Esophagus squamous epithelium (tissue), 5 donors: ENCODE data around the gene ZNF469. TPM values are rescaled to one million over a fixed set of nuclear protein-coding genes. Genes with fewer than 3 reads are reported as not detected.

Source experiments
- DNase-seq: peaks from one replicate; lab custom pipeline; 2025; lab: John Stamatoyannopoulos, UW
- H3K27ac ChIP-seq, 4 donors: fragments of 200-600 bp; sonication (generic); one replicate each; pipeline ENCODE4 v1.5.1; 2016 to 2019; ENCODE audit warnings: mild to moderate bottlenecking in 1 of 4
- H3K27me3 ChIP-seq, 4 donors: fragments of 200-600 bp; sonication (generic); 1 replicate in 3 of 4; 2 replicates in 1 of 4; pipeline versions ENCODE4 v1.5.1 to v1.6.0; 2017 to 2021; ENCODE audit warnings: antibody characterized with exemption in 1 of 4
- H3K36me3 ChIP-seq, 3 donors: fragments of 200-600 bp; sonication (generic); one replicate each; pipeline ENCODE4 v1.5.1; 2016 to 2019
- H3K4me1 ChIP-seq, 3 donors: fragments of 200-600 bp; sonication (generic); one replicate each; pipeline ENCODE4 v1.5.1; 2017 to 2019
- H3K4me3 ChIP-seq, 4 donors: fragments of 200-600 bp; sonication (generic); 1 replicate in 3 of 4; 2 replicates in 1 of 4; pipeline ENCODE4 v1.5.1; 2016 to 2019; ENCODE audit warnings: mild to moderate bottlenecking in 2 of 4, moderate library complexity in 1 of 4
- H3K9me3 ChIP-seq, 3 donors: fragments of 200-600 bp; sonication (generic); one replicate each; pipeline ENCODE4 v1.5.1; 2016 to 2019
- POLR2A ChIP-seq, 4 donors: fragments of 450-650 bp; IDR thresholded peaks; one replicate each; pipeline ENCODE4 v1.6.1; 2017; ENCODE audit warnings: antibody characterized with exemption in 4 of 4, mild to moderate bottlenecking in 4 of 4, moderate library complexity in 3 of 4
- WGBS, 2 donors: methylation state at CpG; one replicate each; pipeline ENCODE4 v1.1.5; 2018; 5-methylcytosine and 5-hydroxymethylcytosine counted together
- intact Hi-C: fragments of 100-400 bp; cut with DNase I; formaldehyde crosslinking; loops from one replicate; pipeline ENCODE4 v1.15.0; 2022
- total RNA-seq, 4 donors: library from RNA; depleted of rRNA; stranded (reverse); fragments of >200 nt; gene quantifications; one replicate each; pipeline ENCODE4 v1.1.0, GENCODE V29; 2016
- TF ChIP-seq, protein P1 (sequence below), 6 experiments: fragments of 450-650 bp in 4 of 6; fragments of 200-600 bp in 2 of 6; sonication (generic) in 2 of 6; IDR thresholded peaks; one replicate each; pipeline ENCODE4 v1.5.1; 2016 to 2019; ENCODE audit warnings: antibody characterized with exemption in 6 of 6, mild to moderate bottlenecking in 4 of 6, moderate library complexity in 4 of 6
- donor health status: DM: yes; HTN: yes; CAD: no.

ZNF469 gene
- total RNA-seq, 4 donors from 2014 or later = 0.26 to 0.57 (median 0.35) TPM

DNA sequence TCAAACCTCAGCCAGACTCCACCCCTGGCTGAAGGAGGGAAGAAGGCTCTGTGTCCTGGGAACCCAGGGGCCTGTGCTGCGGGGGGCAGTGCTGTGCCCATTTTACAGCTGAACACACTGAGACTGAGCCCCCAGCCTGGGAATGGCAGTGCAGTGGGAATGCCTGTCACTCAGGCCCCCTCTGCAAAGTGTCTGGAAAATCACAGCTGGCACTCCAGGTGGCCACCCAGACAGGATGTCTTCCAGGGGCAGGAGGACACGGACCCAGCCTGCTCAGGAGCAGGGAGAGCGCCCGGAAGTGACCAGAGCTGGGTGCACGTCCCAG is 32.6 kb downstream of the ZNF469 start:
- no peak for DNase-seq
- Histone ChIP-seq H3K27me3 (peaks cover 0 to 30% (median 0%) of the 10 kb centered on the region in 4 donors), H3K4me1 (no peaks in the 10 kb centered on the region), H3K9me3 (no peaks in the 10 kb centered on the region), H3K27ac (no peak overlapping the region), H3K4me3 (no peak overlapping the region), H3K36me3 (no peaks in the 10 kb centered on the region)
- intact Hi-C loops = no loop called here
- TF ChIP-seq, protein P1, sequence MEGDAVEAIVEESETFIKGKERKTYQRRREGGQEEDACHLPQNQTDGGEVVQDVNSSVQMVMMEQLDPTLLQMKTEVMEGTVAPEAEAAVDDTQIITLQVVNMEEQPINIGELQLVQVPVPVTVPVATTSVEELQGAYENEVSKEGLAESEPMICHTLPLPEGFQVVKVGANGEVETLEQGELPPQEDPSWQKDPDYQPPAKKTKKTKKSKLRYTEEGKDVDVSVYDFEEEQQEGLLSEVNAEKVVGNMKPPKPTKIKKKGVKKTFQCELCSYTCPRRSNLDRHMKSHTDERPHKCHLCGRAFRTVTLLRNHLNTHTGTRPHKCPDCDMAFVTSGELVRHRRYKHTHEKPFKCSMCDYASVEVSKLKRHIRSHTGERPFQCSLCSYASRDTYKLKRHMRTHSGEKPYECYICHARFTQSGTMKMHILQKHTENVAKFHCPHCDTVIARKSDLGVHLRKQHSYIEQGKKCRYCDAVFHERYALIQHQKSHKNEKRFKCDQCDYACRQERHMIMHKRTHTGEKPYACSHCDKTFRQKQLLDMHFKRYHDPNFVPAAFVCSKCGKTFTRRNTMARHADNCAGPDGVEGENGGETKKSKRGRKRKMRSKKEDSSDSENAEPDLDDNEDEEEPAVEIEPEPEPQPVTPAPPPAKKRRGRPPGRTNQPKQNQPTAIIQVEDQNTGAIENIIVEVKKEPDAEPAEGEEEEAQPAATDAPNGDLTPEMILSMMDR (IDR thresholded peaks at IDR 0.05) = no peak
- TF ChIP-seq POLR2A (IDR thresholded peaks at IDR 0.05) = no peak
- 57% methylated on average over 3 of the region's 5 CpGs; no CpG with 5 or more reads in 1 of the 2 donors for WGBS, 2 donors

DNA sequence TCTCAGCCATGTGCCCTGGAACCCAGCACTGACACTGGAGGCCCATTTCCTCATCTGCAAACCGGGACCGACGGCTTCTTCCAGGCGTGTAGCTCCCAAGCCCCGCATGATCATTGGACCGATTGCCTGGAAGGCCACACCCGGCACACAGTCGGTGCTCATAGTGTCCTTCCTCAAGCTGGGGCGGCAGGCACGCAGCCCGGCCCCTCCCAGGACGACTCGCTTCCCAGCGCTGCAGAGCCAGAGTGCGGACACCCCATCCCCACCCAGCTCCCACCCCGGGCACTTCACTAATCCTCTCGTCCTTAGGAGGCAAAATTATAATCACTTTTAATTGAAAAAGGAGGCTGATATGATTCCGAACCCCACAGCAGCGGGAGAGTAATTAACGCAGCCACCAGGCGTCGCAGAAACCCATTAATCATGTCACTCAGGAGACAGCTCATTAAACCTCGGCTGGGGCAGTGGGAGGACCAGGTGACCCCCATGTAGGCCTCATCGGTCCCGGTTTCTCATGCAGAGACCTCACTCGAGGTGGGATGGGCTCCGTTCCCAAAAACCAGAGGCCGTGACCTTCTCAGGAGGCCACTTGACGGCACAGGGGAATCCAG is 33.1 kb downstream of the ZNF469 start:
- Histone ChIP-seq H3K36me3 (no peaks in the 10 kb centered on the region), H3K4me1 (no peaks in the 10 kb centered on the region), H3K27me3 (peaks cover 0 to 35% (median 0%) of the 10 kb centered on the region in 4 donors), H3K9me3 (no peaks in the 10 kb centered on the region), H3K4me3 (no peak overlapping the region), H3K27ac (no peak overlapping the region)
- TF ChIP-seq, protein P1 (IDR thresholded peaks at IDR 0.05) = no peak
- no peak for TF ChIP-seq POLR2A (IDR thresholded peaks at IDR 0.05)
- intact Hi-C loops = no loop called here
- no peak for DNase-seq
- WGBS, 2 donors = 68 to 70% methylated on average over 4 to 19 of the region's 29 CpGs

DNA sequence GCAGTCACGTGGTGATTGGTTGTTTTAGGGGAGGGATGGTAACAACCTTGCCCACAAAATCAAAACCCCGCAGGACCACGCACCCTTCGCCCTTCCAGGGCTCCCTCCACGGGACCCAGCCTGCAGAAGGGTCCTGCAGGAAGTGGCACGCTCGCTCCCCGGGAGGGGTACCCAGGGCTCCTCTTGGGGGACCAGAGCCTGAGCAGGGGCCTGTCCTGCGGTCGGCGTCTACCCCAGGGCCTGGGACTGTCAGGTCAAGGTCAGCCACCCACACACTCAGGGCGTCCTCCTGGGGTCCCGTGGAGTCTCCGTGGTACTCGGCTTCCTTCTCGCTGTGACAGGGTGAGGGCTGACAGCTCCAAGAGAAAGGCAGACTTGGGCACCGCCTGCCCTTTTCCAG is 33.9 kb downstream of the ZNF469 start:
- WGBS, 2 donors = 90 to 91% methylated on average over 5 to 12 of the region's 17 CpGs
- no peak for DNase-seq
- Histone ChIP-seq H3K4me3 (no peak overlapping the region), H3K27ac (no peak overlapping the region), H3K27me3 (peaks cover 0 to 38% (median 0%) of the 10 kb centered on the region in 4 donors), H3K36me3 (no peaks in the 10 kb centered on the region), H3K9me3 (no peaks in the 10 kb centered on the region), H3K4me1 (no peaks in the 10 kb centered on the region)
- TF ChIP-seq, protein P1 (IDR thresholded peaks at IDR 0.05) = no peak
- no peak for TF ChIP-seq POLR2A (IDR thresholded peaks at IDR 0.05)
- intact Hi-C loops = no loop called here

DNA sequence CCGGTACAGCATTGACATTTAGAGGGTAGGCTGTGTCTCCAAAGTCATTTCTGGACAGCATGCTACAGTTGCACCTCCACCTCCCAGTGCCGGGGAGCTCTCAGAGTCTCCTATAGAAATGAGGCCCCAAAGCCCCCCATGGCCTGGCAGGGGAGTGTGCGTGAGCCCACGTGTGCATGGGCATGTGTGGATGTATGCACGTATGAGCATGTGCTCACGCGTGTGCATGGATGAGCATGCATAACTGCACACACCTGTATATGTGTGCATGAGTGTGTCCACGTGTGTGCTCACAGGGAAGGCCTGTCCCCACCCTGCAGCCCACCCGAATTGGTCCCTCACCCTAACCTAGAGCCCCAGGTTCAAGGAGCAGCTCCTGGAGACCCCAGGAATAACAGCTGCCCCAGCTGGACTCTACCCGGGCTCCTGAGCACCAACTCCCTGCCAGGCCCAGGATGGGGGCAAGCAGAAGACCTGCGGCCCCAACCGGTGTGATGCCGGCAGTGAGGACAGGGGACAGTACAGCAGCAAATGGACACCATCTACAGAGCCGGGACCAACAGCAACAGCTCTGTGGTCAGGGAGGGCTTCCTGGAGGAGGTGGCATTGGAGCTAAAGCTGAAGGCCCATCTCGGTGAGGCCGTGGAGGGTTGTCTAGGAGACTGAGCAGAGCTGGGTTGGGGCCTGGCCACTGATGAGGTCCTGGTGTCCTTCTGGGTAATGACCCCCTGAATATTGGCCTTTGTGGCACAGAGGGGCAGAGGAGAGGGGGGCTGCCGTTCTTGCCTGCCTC is 35.1 kb downstream of the ZNF469 start:
- Histone ChIP-seq H3K9me3 (no peaks in the 10 kb centered on the region), H3K4me3 (no peak overlapping the region), H3K27ac (no peak overlapping the region), H3K36me3 (no peaks in the 10 kb centered on the region), H3K27me3 (peaks cover 0 to 38% (median 0%) of the 10 kb centered on the region in 4 donors), H3K4me1 (no peaks in the 10 kb centered on the region)
- DNase-seq = no peak
- WGBS, 2 donors = 74 to 77% methylated on average over 10 to 12 of the region's 17 CpGs
- no peak for TF ChIP-seq POLR2A (IDR thresholded peaks at IDR 0.05)
- TF ChIP-seq, protein P1 (IDR thresholded peaks at IDR 0.05) = no peak
- intact Hi-C loops = no loop called here

DNA sequence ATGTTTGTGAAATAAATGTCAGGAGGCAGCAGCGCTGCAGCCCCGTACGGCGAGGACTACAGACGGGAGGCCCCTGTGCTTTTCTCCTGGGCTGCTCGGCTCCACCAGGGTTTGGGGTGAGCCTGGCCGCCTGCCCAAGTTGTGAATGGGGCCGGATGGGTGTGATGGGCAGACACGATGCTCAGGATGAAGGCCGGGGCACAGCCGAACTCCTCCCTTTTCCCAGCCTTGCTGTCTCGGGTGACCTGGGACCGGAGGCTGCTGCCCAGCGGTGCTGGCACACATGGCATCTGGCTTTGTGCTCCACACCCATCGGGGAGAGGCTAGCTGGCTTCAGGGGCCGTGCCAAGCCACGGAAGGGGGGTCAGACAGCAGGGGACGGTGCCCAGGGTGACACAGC is 36.1 kb downstream of the ZNF469 start:
- 57 to 80% methylated on average over 6 to 9 of the region's 18 CpGs for WGBS, 2 donors
- intact Hi-C loops = no loop called here
- Histone ChIP-seq H3K9me3 (no peaks in the 10 kb centered on the region), H3K27ac (no peak overlapping the region), H3K4me1 (peaks cover 0 to 1% (median 0%) of the 10 kb centered on the region in 3 donors), H3K4me3 (no peak overlapping the region), H3K36me3 (no peaks in the 10 kb centered on the region), H3K27me3 (peaks cover 0 to 38% (median 0%) of the 10 kb centered on the region in 4 donors)
- DNase-seq = no peak
- TF ChIP-seq POLR2A (IDR thresholded peaks at IDR 0.05) = no peak
- TF ChIP-seq, protein P1 (IDR thresholded peaks at IDR 0.05) = no peak
